H1 (cell line): ENCODE results near the gene LRRIQ4. TPM values are rescaled to one million over a fixed set of nuclear protein-coding genes. Genes with fewer than 3 reads are reported as not detected.

Source experiments
- CTCF ChIA-PET: fragments of 300-600 bp; sonication (Branson Sonifier 250); formaldehyde crosslinking; loops from one replicate; lab custom pipeline; 2021; ENCODE audit not compliant: partially characterized antibody; lab: Charles Lee
- POLR2A ChIA-PET: fragments of 300-600 bp; sonication (Branson Sonifier 250); formaldehyde crosslinking; loops from one replicate; lab custom pipeline; 2021; ENCODE audit warnings: inconsistent platforms; ENCODE audit not compliant: partially characterized antibody; lab: Charles Lee
- DNase-seq, 2 experiments: peaks; one replicate each; pipeline versions ENCODE4 v3.0.0 to v3.0.0-alpha.2; 2010 to 2022; ENCODE audit warnings: low spot score in 2 of 2, low read depth in 1 of 2, mixed read lengths in 1 of 2
- FAIRE-seq: peaks from 2 replicates; lab custom pipeline; 2011; peaks lifted over from hg19 to GRCh38; lab: Jason Lieb, UNC
- H2AFZ ChIP-seq: 2 replicates; pipeline ENCODE4 v1.8.1; 2012; ENCODE audit warnings: low read length, inconsistent platforms
- H2AK5ac ChIP-seq: 2 replicates; pipeline ENCODE4 v1.6.1; 2013; ENCODE audit warnings: low read depth, low read length
- H2BK120ac ChIP-seq: replicated peaks from 2 replicates; pipeline ENCODE3; 2013; ENCODE audit warnings: low read depth, low read length, inconsistent platforms
- H2BK12ac ChIP-seq: 2 replicates; pipeline ENCODE4 v1.6.1; 2013; ENCODE audit warnings: low read depth, low read length
- H2BK15ac ChIP-seq: 2 replicates; pipeline ENCODE4 v1.6.1; 2013; ENCODE audit warnings: low read length
- H2BK20ac ChIP-seq: 2 replicates; pipeline ENCODE4 v1.6.1; 2013; ENCODE audit warnings: low read length
- H2BK5ac ChIP-seq: 2 replicates; pipeline ENCODE4 v1.6.1; 2013; ENCODE audit warnings: low read depth, low read length
- H3K14ac ChIP-seq: 2 replicates; pipeline ENCODE4 v1.6.1; 2013; ENCODE audit warnings: inconsistent platforms; ENCODE audit not compliant: insufficient read length
- H3K18ac ChIP-seq: 2 replicates; pipeline ENCODE4 v1.6.1; 2013; ENCODE audit warnings: low read length; ENCODE audit errors: extremely low read depth
- H3K23ac ChIP-seq: 2 replicates; pipeline ENCODE4 v1.6.1; 2013; ENCODE audit warnings: inconsistent platforms; ENCODE audit not compliant: insufficient read length
- H3K23me2 ChIP-seq: 2 replicates; pipeline ENCODE4 v1.6.1; 2013; ENCODE audit warnings: low read depth, low read length
- H3K27ac ChIP-seq: 2 replicates; pipeline ENCODE4 v1.6.1; 2011; ENCODE audit warnings: low read depth, low read length, inconsistent platforms
- H3K27me3 ChIP-seq, 4 experiments: replicated peaks in 1 of 4; 1 replicate in 1 of 4; 2 replicates in 3 of 4; pipeline versions ENCODE4 v1.6.1 to v1.8.1; 2011 to 2013; ENCODE audit warnings: low read length in 3 of 4, mild to moderate bottlenecking in 3 of 4, inconsistent platforms in 2 of 4, mixed read lengths in 2 of 4, moderate library complexity in 1 of 4; ENCODE audit not compliant: control insufficient read depth in 3 of 4, insufficient read depth in 3 of 4; ENCODE audit errors: extremely low read depth in 1 of 4
- H3K36me3 ChIP-seq, 4 experiments: 2 replicates each; pipeline versions ENCODE4 v1.6.1 to v1.8.1; 2011 to 2013; ENCODE audit warnings: mild to moderate bottlenecking in 4 of 4, low read length in 3 of 4, moderate library complexity in 2 of 4, control low read depth in 1 of 4, inconsistent platforms in 1 of 4; ENCODE audit not compliant: insufficient read depth in 4 of 4, control insufficient read depth in 2 of 4
- H3K4ac ChIP-seq: replicated peaks from 2 replicates; pipeline ENCODE3; 2013; ENCODE audit warnings: low read length, low read depth, mixed read lengths, inconsistent platforms; ENCODE audit not compliant: insufficient read length
- H3K4me1 ChIP-seq, 4 experiments: replicated peaks in 1 of 4; 1 replicate in 1 of 4; 2 replicates in 3 of 4; pipeline versions ENCODE4 v1.6.1 to v1.8.1; 2011 to 2013; ENCODE audit warnings: low read length in 3 of 4, inconsistent platforms in 2 of 4, mixed read lengths in 1 of 4; ENCODE audit not compliant: insufficient read depth in 4 of 4, control insufficient read depth in 3 of 4
- H3K4me2 ChIP-seq, 2 experiments: 2 replicates each; pipeline versions ENCODE4 v1.6.1 to v1.8.1; 2011 to 2013; ENCODE audit warnings: low read depth in 2 of 2, low read length in 2 of 2, control low read depth in 1 of 2, inconsistent platforms in 1 of 2, mild to moderate bottlenecking in 1 of 2; ENCODE audit not compliant: insufficient read depth in 1 of 2
- H3K4me3 ChIP-seq, 4 experiments: fragments of 200-600, 300-600 bp in 1 of 4; sonication (generic), shearing (Covaris generic), sonication (Bioruptor Twin) in 1 of 4; 2 replicates each; pipeline versions ENCODE4 v1.5.1 to v1.8.1; 2011 to 2016; ENCODE audit warnings: low read length in 4 of 4, low read depth in 3 of 4, control low read depth in 2 of 4, inconsistent platforms in 2 of 4, mild to moderate bottlenecking in 2 of 4, mixed read lengths in 1 of 4, moderate library complexity in 1 of 4; ENCODE audit not compliant: insufficient read depth in 2 of 4; ENCODE audit errors: extremely low read depth in 1 of 4
- H3K56ac ChIP-seq: replicated peaks from 2 replicates; pipeline ENCODE3; 2013; ENCODE audit warnings: low read depth, mild to moderate bottlenecking, mixed read lengths, low read length, inconsistent platforms; ENCODE audit not compliant: insufficient read length
- H3K79me1 ChIP-seq: 2 replicates; pipeline ENCODE4 v1.6.1; 2013; ENCODE audit warnings: low read depth, low read length, control low read depth
- H3K79me2 ChIP-seq, 2 experiments: 2 replicates each; pipeline versions ENCODE4 v1.6.1 to v1.8.1; 2012 to 2013; ENCODE audit warnings: low read length in 2 of 2, mild to moderate bottlenecking in 2 of 2, inconsistent platforms in 1 of 2; ENCODE audit not compliant: insufficient read depth in 2 of 2, control insufficient read depth in 1 of 2
- H3K9ac ChIP-seq, 4 experiments: replicated peaks in 1 of 4; 1 replicate in 1 of 4; 2 replicates in 3 of 4; pipeline versions ENCODE4 v1.6.1 to v1.8.1; 2011 to 2013; ENCODE audit warnings: low read depth in 3 of 4, low read length in 3 of 4, control low read depth in 2 of 4, mild to moderate bottlenecking in 2 of 4, moderate library complexity in 2 of 4, inconsistent platforms in 1 of 4; ENCODE audit errors: extremely low read depth in 1 of 4
- H3K9me3 ChIP-seq, 2 experiments: 2 replicates each; pipeline versions ENCODE4 v1.6.1 to v1.8.1; 2012 to 2013; ENCODE audit warnings: mild to moderate bottlenecking in 2 of 2, moderate library complexity in 2 of 2, control low read depth in 1 of 2, inconsistent platforms in 1 of 2, low read depth in 1 of 2, low read length in 1 of 2, mixed read lengths in 1 of 2; ENCODE audit not compliant: insufficient read depth in 2 of 2
- H4K20me1 ChIP-seq, 2 experiments: replicated peaks in 1 of 2; 2 replicates each; pipeline versions ENCODE3 to v1.8.1; 2011 to 2013; ENCODE audit warnings: inconsistent platforms in 2 of 2, low read length in 2 of 2, mild to moderate bottlenecking in 1 of 2; ENCODE audit not compliant: insufficient read depth in 2 of 2, control insufficient read depth in 1 of 2
- H4K5ac ChIP-seq: 2 replicates; pipeline ENCODE4 v1.6.1; 2013; ENCODE audit warnings: low read length, low read depth, mixed read lengths, inconsistent platforms; ENCODE audit not compliant: insufficient read length
- H4K8ac ChIP-seq: 2 replicates; pipeline ENCODE4 v1.8.0; 2013; ENCODE audit warnings: mild to moderate bottlenecking, moderate library complexity, low read length, inconsistent platforms; ENCODE audit not compliant: insufficient read depth; ENCODE audit errors: extremely low read depth
- H4K91ac ChIP-seq: replicated peaks from 2 replicates; pipeline ENCODE3; 2013; ENCODE audit warnings: low read length, mixed read lengths, inconsistent platforms; ENCODE audit not compliant: insufficient read length
- ASH2L ChIP-seq: fragments of 200-600, 300-600 bp; sonication (generic); IDR thresholded peaks from one replicate; pipeline ENCODE4 v1.7.1; 2017; ENCODE audit warnings: low read length
- CBX5 ChIP-seq: fragments of 300-800, 300-1000 bp; sonication (generic); IDR thresholded peaks from 2 replicates; pipeline ENCODE4 v1.7.1; 2016; ENCODE audit warnings: antibody characterized with exemption, low read length, low read depth
- CEBPB ChIP-seq: IDR thresholded peaks from 2 replicates; pipeline ENCODE4 v1.6.1; 2012; ENCODE audit warnings: low read depth, low read length
- CHD2 ChIP-seq: IDR thresholded peaks from 2 replicates; pipeline ENCODE4 v1.6.1; 2012; ENCODE audit warnings: low read length, improper control_type of control experiment
- HDAC2 ChIP-seq, 2 experiments: fragments of 300-600 bp in 1 of 2; sonication (generic) in 1 of 2; IDR thresholded peaks; 2 replicates each; pipeline ENCODE4 v1.6.1; 2011 to 2012; ENCODE audit warnings: low read depth in 2 of 2, low read length in 2 of 2, mild to moderate bottlenecking in 2 of 2, moderate library complexity in 2 of 2, borderline replicate concordance in 1 of 2, inconsistent platforms in 1 of 2
- KDM4A ChIP-seq: IDR thresholded peaks from one replicate; pipeline ENCODE4 v1.7.1; 2012; ENCODE audit warnings: low read depth, mild to moderate bottlenecking, moderate library complexity, low read length, inconsistent platforms; ENCODE audit not compliant: severe bottlenecking
- KDM5A ChIP-seq: fragments of 200-600 bp; IDR thresholded peaks from 2 replicates; pipeline ENCODE4 v1.7.1; 2012; ENCODE audit warnings: mild to moderate bottlenecking, low read length, inconsistent platforms, mixed read lengths
- MAX ChIP-seq: IDR thresholded peaks from 2 replicates; pipeline ENCODE4 v1.6.1; 2012; ENCODE audit warnings: inconsistent platforms
- RAD21 ChIP-seq, 2 experiments: IDR thresholded peaks in 1 of 2; conservative IDR thresholded peaks in 1 of 2; 2 replicates each; pipeline ENCODE4 v1.6.1; 2011; ENCODE audit warnings: low read depth in 2 of 2, low read length in 2 of 2, improper control_type of control experiment in 1 of 2, inconsistent platforms in 1 of 2, mild to moderate bottlenecking in 1 of 2, moderate library complexity in 1 of 2
- RFX5 ChIP-seq: IDR thresholded peaks from 2 replicates; pipeline ENCODE4 v1.6.1; 2011; ENCODE audit warnings: low read depth, low read length, improper control_type of control experiment, borderline replicate concordance
- SIN3A ChIP-seq, 2 experiments: IDR thresholded peaks in 1 of 2; conservative IDR thresholded peaks in 1 of 2; 2 replicates each; pipeline ENCODE4 v1.6.1; 2011 to 2012; ENCODE audit warnings: low read length in 2 of 2, improper control_type of control experiment in 1 of 2, low read depth in 1 of 2, mild to moderate bottlenecking in 1 of 2
- SP1 ChIP-seq: IDR thresholded peaks from 2 replicates; pipeline ENCODE4 v1.6.1; 2011; ENCODE audit warnings: low read depth, low read length
- TAF7 ChIP-seq: optimal IDR thresholded peaks from 2 replicates; pipeline ENCODE3; 2011; ENCODE audit warnings: low read depth, mild to moderate bottlenecking, inconsistent platforms, low read length, moderate library complexity, borderline replicate concordance
- YY1 ChIP-seq: IDR thresholded peaks from 2 replicates; pipeline ENCODE4 v1.6.1; 2011; ENCODE audit warnings: low read depth, mild to moderate bottlenecking, low read length
- WGBS, 2 experiments: shearing (Covaris generic) in 1 of 2; methylation state at CpG; one replicate each; pipeline versions ENCODE4 v1.1.6 to v1.1.7; 2013 to 2015; ENCODE audit warnings: low lambda C conversion rate in 2 of 2, mixed read lengths in 2 of 2, inconsistent platforms in 1 of 2, low coverage in 1 of 2, missing lambda C conversion rate in 1 of 2; ENCODE audit not compliant: insufficient replicate concordance in 2 of 2, insufficient coverage in 1 of 2, insufficient read length in 1 of 2; ENCODE audit errors: extremely low coverage in 1 of 2, missing lambda C conversion rate in 1 of 2; 5-methylcytosine and 5-hydroxymethylcytosine counted together
- polyA plus RNA-seq, 7 experiments: library from polyadenylated mRNA; depleted of rRNA in 3 of 7; stranded (reverse) in 5 of 7; unstranded in 2 of 7; fragments of >200 nt in 5 of 7; fragments of 200-250 nt in 2 of 7; gene quantifications; 1 replicate in 5 of 7; 2 replicates in 1 of 7; 4 replicates in 1 of 7; pipeline versions ENCODE4 v1.2.1 to v1.2.3, GENCODE V29; 2011 to 2013; ENCODE audit warnings: missing spikeins in 2 of 7, mixed read lengths in 2 of 7
- total RNA-seq: library from RNA; stranded (reverse); fragmentation: NEBNext Ultra II Directional; extraction: Animal tissue kit (Norgen Biotek cat#: 25700); gene quantifications from 2 replicates; pipeline ENCODE4 v1.2.1, GENCODE V29; 2021

Gene LRRIQ4
- total and polyA plus RNA-seq, 2 of the 8 experiments (the other 6 are each of a cell fraction or from before 2014, with no cell fraction given) = 0.08 TPM; not detected in 1

GRCh38 chr3:169822091-169822490 lies 9.4 kb downstream of the LRRIQ4 start:
- H4K8ac ChIP-seq = no peak overlapping the region
- no peaks in the 10 kb centered on the region for H3K4me1 ChIP-seq
- peaks cover 0 to 1% (median 0%) of the 10 kb centered on the region in 4 experiments; a peak in 1 of 7 replicates for H3K27me3 ChIP-seq
- H3K27ac ChIP-seq = no peak overlapping the region
- DNase-seq (no peak), FAIRE-seq (no peak)
- H4K20me1 ChIP-seq = no peaks in the 10 kb centered on the region
- no peak overlapping the region for H2BK5ac ChIP-seq
- no peaks in the 10 kb centered on the region for H3K79me1 ChIP-seq
- no peak overlapping the region for H3K9ac ChIP-seq
- no peak overlapping the region for H3K56ac ChIP-seq
- H3K23me2 ChIP-seq = no peaks in the 10 kb centered on the region
- H4K5ac ChIP-seq = no peak overlapping the region
- ChIA-PET CTCF (interaction anchor here (0.8 to 2.5 kb wide), 5 partner anchors 10 to 215 kb away, joined by 3 to 6 read pairs (median 5); partner anchors contain the start of genes LRRC34 and LRRIQ4), POLR2A (no interaction called here)
- H3K36me3 ChIP-seq = no peaks in the 10 kb centered on the region
- no peak overlapping the region for H2BK20ac ChIP-seq
- H3K4me3 ChIP-seq = no peak overlapping the region
- no peak overlapping the region for H2AK5ac ChIP-seq
- no peak overlapping the region for H3K18ac ChIP-seq
- H2BK120ac ChIP-seq = no peak overlapping the region
- no peak overlapping the region for H2AFZ ChIP-seq
- H3K79me2 ChIP-seq = no peaks in the 10 kb centered on the region
- WGBS, 2 experiments = 97% methylated on average over 15 of the region's 15 CpGs; no CpG with 5 or more reads in 1 of the 2 experiments
- no peak overlapping the region for H3K23ac ChIP-seq
- H3K4ac ChIP-seq = no peak overlapping the region
- no peak overlapping the region for H3K4me2 ChIP-seq
- no peak overlapping the region for H3K14ac ChIP-seq
- H2BK15ac ChIP-seq = no peak overlapping the region
- H4K91ac ChIP-seq = no peak overlapping the region
- no peaks in the 10 kb centered on the region for H3K9me3 ChIP-seq
- no peak overlapping the region for H2BK12ac ChIP-seq
- TF ChIP-seq YY1 (no peak), SIN3A (conservative IDR thresholded peaks at IDR 0.05 in 1 of 2, IDR thresholded peaks at IDR 0.05 in 1 of 2; ENCODE audit: low read depth in 1 of 2, low read length in 2 of 2) (no peak), RAD21 (IDR thresholded peaks at IDR 0.05 in 1 of 2, conservative IDR thresholded peaks at IDR 0.05 in 1 of 2; ENCODE audit: low read depth in 2 of 2, low read length in 2 of 2) (no peak), KDM4A (no peak), HDAC2 (IDR thresholded peaks at IDR 0.05; ENCODE audit: borderline replicate concordance in 1 of 2, low read depth in 2 of 2, low read length in 2 of 2) (no peak), CBX5 (no peak), RFX5 (no peak), TAF7 (no peak), ASH2L (no peak), CHD2 (no peak), CEBPB (no peak), MAX (no peak), SP1 (no peak), KDM5A (no peak)
